HepG2 (cell line): ENCODE measurements around the gene RASA2. TPM values are rescaled to one million over a fixed set of nuclear protein-coding genes. Genes with fewer than 3 reads are reported as not detected.

Experiments
- ATAC-seq: fragments of 200-7000 bp; cut with Tn5 transposase; 3 replicates; pipeline ENCODE4 v1.9.1; 2020; ENCODE audit warnings: mild to moderate bottlenecking, moderate library complexity
- BruUV-seq: library from RNA; stranded (reverse); fragments of 400-500 nt; replicated peaks from 2 replicates; lab custom pipeline; 2021; lab: Mats Ljungman, UMichigan
- CTCF ChIA-PET: fragments of 300-600 bp; formaldehyde crosslinking; extraction: SDS; loops from one replicate; lab custom pipeline; 2021; ENCODE audit warnings: low total read pairs, inconsistent platforms, low intra/inter-chr PET ratio; lab: Yijun Ruan, JAX
- POLR2A ChIA-PET: fragments of 350-600 bp; sonication (Branson Sonifier 250); formaldehyde crosslinking; loops from one replicate; lab custom pipeline; 2020; ENCODE audit warnings: antibody characterized with exemption, inconsistent platforms; lab: Yijun Ruan, JAX
- DNase-seq: peaks from one replicate; pipeline ENCODE4 v3.0.0-alpha.2; 2015; ENCODE audit warnings: low spot score
- FAIRE-seq: peaks from 3 replicates; lab custom pipeline; 2011; peaks lifted over from hg19 to GRCh38; lab: Jason Lieb, UNC
- H2AFZ ChIP-seq: one replicate; pipeline ENCODE4 v1.6.1; 2011; ENCODE audit warnings: low read length, inconsistent platforms
- H3K27ac ChIP-seq: fragments of 300-600 bp; 3 replicates; pipeline ENCODE4 v1.8.0; 2011; ENCODE audit warnings: mixed run types, mild to moderate bottlenecking, mixed read lengths, low read length, inconsistent platforms; ENCODE audit not compliant: insufficient read depth; ENCODE audit errors: extremely low read length
- H3K27me3 ChIP-seq, 2 experiments: fragments of 200-600 bp in 1 of 2; 2 replicates in 1 of 2; 3 replicates in 1 of 2; pipeline versions ENCODE4 v1.6.0 to v1.8.0; 2011; ENCODE audit warnings: low read length in 2 of 2, mild to moderate bottlenecking in 2 of 2, moderate library complexity in 2 of 2, inconsistent platforms in 1 of 2; ENCODE audit not compliant: insufficient read depth in 2 of 2, control insufficient read depth in 1 of 2
- H3K36me3 ChIP-seq, 2 experiments: fragments of 200-600 bp in 1 of 2; replicated peaks in 1 of 2; 2 replicates in 1 of 2; 3 replicates in 1 of 2; pipeline versions ENCODE4 v1.5.1 to v1.8.0; 2011; ENCODE audit warnings: low read length in 2 of 2, inconsistent platforms in 1 of 2; ENCODE audit not compliant: insufficient read depth in 2 of 2, control insufficient read depth in 1 of 2
- H3K4me1 ChIP-seq: 2 replicates; pipeline ENCODE4 v1.5.1; 2012; ENCODE audit warnings: low read length, inconsistent platforms; ENCODE audit not compliant: insufficient read depth
- H3K4me2 ChIP-seq: 2 replicates; pipeline ENCODE4 v1.6.0; 2011; ENCODE audit warnings: low read depth, low read length, inconsistent platforms
- H3K4me3 ChIP-seq, 3 experiments: fragments of 200-600 bp in 1 of 3; sonication (generic), shearing (Covaris generic) in 1 of 3; replicated peaks in 1 of 3; 2 replicates each; pipeline ENCODE4 v1.5.1; 2011 to 2016; ENCODE audit warnings: low read length in 3 of 3, inconsistent platforms in 2 of 3, low read depth in 2 of 3, mild to moderate bottlenecking in 2 of 3, control low read depth in 1 of 3, mixed read lengths in 1 of 3; ENCODE audit not compliant: insufficient read depth in 1 of 3
- H3K79me2 ChIP-seq: one replicate; pipeline ENCODE4 v1.6.1; 2011; ENCODE audit warnings: low read length, inconsistent platforms; ENCODE audit not compliant: insufficient read depth
- H3K9ac ChIP-seq: 2 replicates; pipeline ENCODE4 v1.6.0; 2011; ENCODE audit warnings: mild to moderate bottlenecking, low read depth, low read length, inconsistent platforms; ENCODE audit not compliant: insufficient read depth
- H3K9me3 ChIP-seq: 2 replicates; pipeline ENCODE4 v1.5.1; 2012; ENCODE audit warnings: mild to moderate bottlenecking, low read length
- H4K20me1 ChIP-seq: 2 replicates; pipeline ENCODE4 v1.6.0; 2011; ENCODE audit warnings: inconsistent platforms, mild to moderate bottlenecking, low read length, moderate library complexity; ENCODE audit not compliant: insufficient read depth
- HMG20B ChIP-seq: conservative IDR thresholded peaks from 2 replicates; pipeline ENCODE4 v1.6.1; 2016; ENCODE audit warnings: missing genetic modification reagents, missing compliant biosample characterization
- MED1 ChIP-seq: sonication (generic); formaldehyde crosslinking; IDR thresholded peaks from 2 replicates; pipeline ENCODE4 v1.4.0; 2020; ENCODE audit warnings: missing genetic modification reagents
- REPIN1 ChIP-seq: sonication (generic); formaldehyde crosslinking; IDR thresholded peaks from 2 replicates; pipeline ENCODE4 v1.8.0; 2022; ENCODE audit warnings: missing genetic modification reagents, low read depth, mild to moderate bottlenecking, borderline replicate concordance
- SRSF4 ChIP-seq: fragments of 200-400 bp; formaldehyde crosslinking; IDR thresholded peaks from one replicate; pipeline ENCODE4 v1.6.1; 2018; ENCODE audit warnings: mild to moderate bottlenecking, low read depth, low read length, moderate library complexity; ENCODE audit not compliant: poor library complexity, severe bottlenecking
- WGBS: methylation state at CpG from one replicate; pipeline ENCODE4 v1.1.6; 2017; ENCODE audit warnings: low lambda C conversion rate; 5-methylcytosine and 5-hydroxymethylcytosine counted together
- in situ Hi-C: cut with HindIII; loops from 2 replicates; pipeline ENCODE4 v1.10.0; 2017; ENCODE audit warnings: low pct_unique_long_range_greater_than_20kb; ENCODE audit not compliant: extremely low pct_ligation_motif_present
- intact Hi-C: fragments of 100-400 bp; cut with micrococcal nuclease; formaldehyde crosslinking; loops from one replicate; pipeline ENCODE4 v1.10.0; 2022; ENCODE audit not compliant: unreplicated experiment
- polyA plus RNA-seq, 8 experiments: library from polyadenylated mRNA; depleted of rRNA in 3 of 8; stranded (reverse) in 7 of 8; unstranded in 1 of 8; fragments of >200 nt; fragmentation: Illumina TruSeq in 4 of 8; extraction: Trizol in 4 of 8; gene quantifications; 2 replicates each; pipeline versions ENCODE4 v1.2.1 to v1.2.3, GENCODE V29; 2011 to 2016; ENCODE audit warnings: low read depth in 4 of 8, missing spikeins in 1 of 8, mixed read lengths in 1 of 8; ENCODE audit not compliant: insufficient read depth in 1 of 8
- total RNA-seq, 5 experiments: library from RNA; depleted of rRNA; stranded (reverse); fragments of >200 nt; fragmentation: Illumina TruSeq; extraction: Trizol; gene quantifications; 2 replicates each; pipeline ENCODE4 v1.2.3, GENCODE V29; 2016; ENCODE audit warnings: low read depth in 1 of 5
- TF ChIP-seq, protein P1 (sequence below): sonication (generic); formaldehyde crosslinking; conservative IDR thresholded peaks from 2 replicates; pipeline ENCODE4 v1.8.0; 2022; ENCODE audit warnings: missing genetic modification reagents
- TF ChIP-seq, protein P2 (sequence below): sonication (generic); formaldehyde crosslinking; conservative IDR thresholded peaks from 2 replicates; pipeline ENCODE4 v1.5.0; 2020; ENCODE audit warnings: missing genetic modification reagents
- TF ChIP-seq, protein P3 (sequence below): sonication (generic); formaldehyde crosslinking; IDR thresholded peaks from 2 replicates; pipeline ENCODE4 v1.4.0; 2020; ENCODE audit warnings: missing genetic modification reagents

Gene RASA2
- total and polyA plus RNA-seq, 2 of the 13 experiments (the other 11 are each of a cell fraction or from before 2014, with no cell fraction given): 5.4 to 8.5 TPM

DNA sequence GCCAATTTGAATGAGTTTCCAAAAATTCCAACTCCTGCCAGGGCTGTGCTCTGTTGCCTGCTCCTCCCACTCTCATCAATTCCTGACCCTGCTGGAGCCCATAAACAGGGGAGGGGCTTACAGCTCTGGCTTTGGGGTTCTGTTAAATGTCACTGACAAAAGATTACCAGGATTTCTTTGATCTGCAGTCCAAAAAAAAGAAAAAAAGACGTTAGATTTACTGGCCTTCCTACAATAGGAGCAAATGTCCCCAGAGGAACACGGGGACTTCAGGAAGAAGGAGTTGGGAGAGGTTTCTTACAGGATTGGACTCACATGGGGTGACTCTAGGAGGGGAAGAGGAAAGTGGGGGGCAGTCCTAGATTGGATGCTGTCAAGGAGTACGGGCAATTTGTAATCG is 167.0 kb downstream of the RASA2 start:
- Histone ChIP-seq H3K4me1 (peaks cover 10% of the 10 kb centered on the region), H3K9me3 (no peaks in the 10 kb centered on the region), H3K36me3 (no peaks in the 10 kb centered on the region), H3K4me3 (no peak overlapping the region), H3K27me3 (peaks cover 3 to 18% of the 10 kb centered on the region in 2 experiments), H4K20me1 (no peaks in the 10 kb centered on the region), H2AFZ (no peak overlapping the region), H3K27ac (no peak overlapping the region), H3K9ac (no peak overlapping the region), H3K79me2 (no peaks in the 10 kb centered on the region), H3K4me2 (no peak overlapping the region)
- 41% methylated on average over 4 of the region's 4 CpGs for WGBS
- BruUV-seq: no TSS peak
- TF ChIP-seq, protein P1, sequence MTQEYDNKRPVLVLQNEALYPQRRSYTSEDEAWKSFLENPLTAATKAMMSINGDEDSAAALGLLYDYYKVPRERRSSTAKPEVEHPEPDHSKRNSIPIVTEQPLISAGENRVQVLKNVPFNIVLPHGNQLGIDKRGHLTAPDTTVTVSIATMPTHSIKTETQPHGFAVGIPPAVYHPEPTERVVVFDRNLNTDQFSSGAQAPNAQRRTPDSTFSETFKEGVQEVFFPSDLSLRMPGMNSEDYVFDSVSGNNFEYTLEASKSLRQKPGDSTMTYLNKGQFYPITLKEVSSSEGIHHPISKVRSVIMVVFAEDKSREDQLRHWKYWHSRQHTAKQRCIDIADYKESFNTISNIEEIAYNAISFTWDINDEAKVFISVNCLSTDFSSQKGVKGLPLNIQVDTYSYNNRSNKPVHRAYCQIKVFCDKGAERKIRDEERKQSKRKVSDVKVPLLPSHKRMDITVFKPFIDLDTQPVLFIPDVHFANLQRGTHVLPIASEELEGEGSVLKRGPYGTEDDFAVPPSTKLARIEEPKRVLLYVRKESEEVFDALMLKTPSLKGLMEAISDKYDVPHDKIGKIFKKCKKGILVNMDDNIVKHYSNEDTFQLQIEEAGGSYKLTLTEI (CRISPR knock-in tag): no peak
- TF ChIP-seq SRSF4: no peak
- no peak for TF ChIP-seq HMG20B (CRISPR knock-in tag)
- TF ChIP-seq, protein P2, sequence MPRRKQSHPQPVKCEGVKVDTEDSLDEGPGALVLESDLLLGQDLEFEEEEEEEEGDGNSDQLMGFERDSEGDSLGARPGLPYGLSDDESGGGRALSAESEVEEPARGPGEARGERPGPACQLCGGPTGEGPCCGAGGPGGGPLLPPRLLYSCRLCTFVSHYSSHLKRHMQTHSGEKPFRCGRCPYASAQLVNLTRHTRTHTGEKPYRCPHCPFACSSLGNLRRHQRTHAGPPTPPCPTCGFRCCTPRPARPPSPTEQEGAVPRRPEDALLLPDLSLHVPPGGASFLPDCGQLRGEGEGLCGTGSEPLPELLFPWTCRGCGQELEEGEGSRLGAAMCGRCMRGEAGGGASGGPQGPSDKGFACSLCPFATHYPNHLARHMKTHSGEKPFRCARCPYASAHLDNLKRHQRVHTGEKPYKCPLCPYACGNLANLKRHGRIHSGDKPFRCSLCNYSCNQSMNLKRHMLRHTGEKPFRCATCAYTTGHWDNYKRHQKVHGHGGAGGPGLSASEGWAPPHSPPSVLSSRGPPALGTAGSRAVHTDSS (CRISPR knock-in tag): no peak
- TF ChIP-seq REPIN1 (CRISPR knock-in tag): no peak
- TF ChIP-seq, protein P3, sequence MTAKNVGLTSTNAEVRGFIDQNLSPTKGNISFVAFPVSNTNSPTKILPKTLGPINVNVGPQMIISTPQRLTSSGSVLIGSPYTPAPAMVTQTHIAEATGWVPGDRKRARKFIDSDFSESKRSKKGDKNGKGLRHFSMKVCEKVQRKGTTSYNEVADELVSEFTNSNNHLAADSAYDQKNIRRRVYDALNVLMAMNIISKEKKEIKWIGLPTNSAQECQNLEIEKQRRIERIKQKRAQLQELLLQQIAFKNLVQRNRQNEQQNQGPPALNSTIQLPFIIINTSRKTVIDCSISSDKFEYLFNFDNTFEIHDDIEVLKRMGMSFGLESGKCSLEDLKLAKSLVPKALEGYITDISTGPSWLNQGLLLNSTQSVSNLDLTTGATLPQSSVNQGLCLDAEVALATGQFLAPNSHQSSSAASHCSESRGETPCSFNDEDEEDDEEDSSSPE: no peak
- no peak for TF ChIP-seq MED1 (CRISPR knock-in tag)
- ATAC-seq: no peak
- in situ Hi-C loops (no loop called here), intact Hi-C loops (no loop called here)
- ChIA-PET POLR2A (no interaction called here), CTCF (no interaction called here)
- DNase-seq: no peak
- FAIRE-seq: no peak
